HG03342 (cell line): ENCODE measurements around the gene SPACA4.
"Not testable (repeated sequence)": the region's sequence is repeated elsewhere in the genome, so short reads cannot be mapped to it uniquely, and the experiment has no call there.

ENCODE experiments used
- ATAC-seq: cut with Tn5 transposase; IDR thresholded peaks from one replicate; pipeline ENCODE4 v1.9.1; 2021; ENCODE audit warnings: mild to moderate bottlenecking, moderate library complexity; ENCODE audit not compliant: unreplicated experiment

SPACA4 gene

GRCh38 chr19:48606463-48607358 is at the start of gene SPACA4:
TSS of gene SPACA4 (plus strand) at chr19:48606742. CDS start at chr19:48606979, 237 bp downstream.
- no peak for ATAC-seq

DNA sequence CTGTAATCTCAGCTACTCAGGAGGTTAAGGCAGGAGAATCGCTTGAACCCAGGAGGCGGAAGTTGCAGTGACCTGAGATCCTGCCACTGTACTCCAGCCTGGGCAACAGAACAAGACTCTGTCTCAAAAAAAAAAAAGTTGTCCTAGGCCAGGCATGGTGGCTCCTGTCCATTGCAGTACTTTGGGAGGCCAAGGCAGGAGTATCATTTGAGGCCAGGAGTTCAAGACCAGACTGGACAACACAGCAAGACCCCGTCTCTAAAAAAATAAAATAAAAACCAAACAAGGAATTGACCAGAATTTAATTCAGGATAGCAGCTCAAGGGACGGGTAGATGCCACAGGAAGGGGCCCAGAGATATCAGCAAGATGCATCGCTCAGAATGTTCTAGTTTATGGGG is 49.7 kb upstream of the SPACA4 start:
- no peak for ATAC-seq

DNA sequence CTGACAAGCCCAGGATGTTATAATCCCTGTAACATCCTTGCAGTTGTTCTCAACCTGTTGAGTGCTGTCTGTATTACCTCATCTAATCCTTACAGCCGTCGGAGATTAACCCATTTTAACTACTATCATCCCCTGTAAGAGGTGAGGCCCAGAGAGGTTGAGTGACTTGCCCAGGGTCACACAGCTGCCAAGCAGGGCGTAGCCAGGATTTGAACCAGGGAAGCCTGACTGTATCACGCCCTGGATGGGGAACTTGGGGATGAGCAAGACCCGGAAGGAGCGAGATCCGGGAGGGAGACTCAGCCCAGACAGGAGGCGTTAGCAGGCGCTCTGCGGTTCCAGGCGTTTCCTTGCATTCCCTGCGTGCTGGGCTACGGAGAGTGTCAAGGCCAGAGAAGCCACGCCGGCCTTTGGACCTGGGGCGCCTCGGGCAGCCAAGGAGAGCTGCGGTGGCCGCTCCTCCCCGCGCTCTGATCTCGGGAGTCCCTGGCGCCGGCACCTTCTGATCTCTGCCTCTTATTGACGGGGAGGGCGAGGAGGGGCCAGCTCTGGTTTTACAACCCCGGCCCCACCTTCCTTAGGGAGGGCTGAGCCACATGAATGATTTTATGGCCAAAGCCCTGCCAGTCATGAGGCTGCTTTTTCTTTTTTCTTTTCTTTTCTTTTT is 48.4 kb upstream of the SPACA4 start:
- no peak for ATAC-seq

DNA sequence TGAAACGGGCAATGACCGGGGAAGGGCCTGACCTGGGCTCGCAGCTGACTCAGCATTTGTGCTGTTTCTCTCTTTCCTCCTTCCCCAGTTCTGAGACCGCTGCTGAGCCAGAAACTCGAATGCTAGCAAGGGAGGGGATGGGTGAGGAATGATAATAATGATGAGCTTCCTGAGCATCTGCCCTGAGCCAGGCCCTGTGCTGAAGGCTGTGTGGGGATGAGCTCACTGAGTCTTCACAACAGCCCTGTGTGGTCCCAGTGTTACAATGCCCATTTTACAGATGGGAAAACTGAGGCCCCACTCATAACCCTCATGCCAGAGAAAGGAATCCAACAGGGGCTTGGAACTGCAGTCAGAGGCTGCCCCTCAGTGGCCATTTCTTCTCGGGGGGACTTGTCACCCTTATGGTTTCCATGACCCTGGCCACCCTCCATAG is 46.4 kb upstream of the SPACA4 start:
- ATAC-seq = no peak

GRCh38 chr19:48561412-48561811 is 45.1 kb upstream of the SPACA4 start:
- ATAC-seq = no peak

GRCh38 chr19:48565090-48565489 is 41.5 kb upstream of the SPACA4 start:
- ATAC-seq = no peak

GRCh38 chr19:48568345-48568886 is 38.1 kb upstream of the SPACA4 start:
- no peak for ATAC-seq

DNA sequence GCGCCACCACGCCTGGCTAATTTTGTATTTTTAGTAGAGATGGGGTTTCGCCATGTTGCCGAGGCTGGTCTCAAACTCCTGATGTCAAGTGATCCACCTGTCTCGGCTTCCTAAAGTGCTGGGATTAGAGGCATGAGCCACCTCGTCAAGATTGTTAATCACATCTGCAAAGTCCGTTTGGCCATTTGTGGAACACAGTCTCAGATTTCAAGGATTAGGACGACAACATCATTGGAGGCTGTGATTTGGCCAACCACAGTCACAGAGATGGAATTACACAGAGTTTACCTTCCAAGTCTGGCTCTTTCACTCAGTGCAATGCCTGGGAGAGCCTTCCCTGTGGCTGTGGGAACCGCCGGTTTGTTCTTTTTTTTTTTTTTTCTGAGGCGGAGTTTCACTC is 36.7 kb upstream of the SPACA4 start:
- no peak for ATAC-seq

DNA sequence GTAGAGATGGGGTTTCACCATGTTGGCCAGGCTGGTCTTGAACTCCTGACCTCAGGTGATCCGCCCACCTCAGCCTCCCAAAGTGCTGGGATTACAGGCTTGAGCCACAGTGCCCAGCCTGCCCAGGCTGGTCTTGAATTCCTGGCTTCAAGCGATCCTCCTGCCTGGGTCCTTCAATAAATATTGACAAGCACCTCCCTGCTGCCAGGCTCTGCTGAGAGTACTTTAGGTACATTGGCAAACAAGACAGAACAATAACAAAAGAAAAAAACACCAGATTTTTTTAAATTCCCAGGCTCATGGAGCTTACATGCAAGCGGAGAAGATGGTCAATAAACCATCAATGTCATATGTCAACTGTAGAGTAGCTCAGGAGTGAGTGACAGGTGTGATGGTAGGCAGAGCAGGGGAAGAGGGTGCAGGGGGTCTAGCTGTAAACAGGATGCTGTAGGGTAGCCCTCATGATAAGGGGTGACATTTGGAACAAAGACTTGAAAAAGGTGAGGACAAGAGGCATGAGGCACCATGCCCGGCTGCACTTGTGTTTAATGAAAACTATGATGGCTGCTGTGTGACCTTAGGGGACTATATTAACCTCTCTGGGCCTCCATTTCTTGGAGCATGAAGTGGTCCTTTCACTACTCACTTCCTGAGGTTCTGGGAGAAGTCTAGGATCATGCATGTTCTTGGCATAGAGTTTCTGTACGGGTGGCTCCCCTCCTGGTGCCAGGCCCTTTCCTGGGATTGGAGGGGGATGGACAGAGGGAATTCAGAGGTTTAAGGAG is 35.0 kb upstream of the SPACA4 start:
- no peak for ATAC-seq

DNA sequence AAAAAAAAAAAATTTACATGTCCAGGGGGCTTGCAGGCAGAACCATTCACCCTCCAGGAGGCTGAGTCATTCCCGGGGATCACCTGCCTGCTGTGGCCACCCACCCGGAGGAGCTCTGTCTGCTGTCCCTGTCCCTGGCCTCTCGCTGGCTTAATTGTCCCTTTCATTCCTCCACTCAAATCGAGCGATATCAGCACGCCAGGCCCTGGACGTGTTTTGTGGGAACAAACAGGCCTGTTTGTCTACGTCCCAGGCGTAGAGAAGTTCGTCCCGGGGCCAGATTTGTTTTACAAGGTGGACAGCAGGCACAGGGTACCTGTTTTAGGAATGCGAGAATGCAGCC is 33.4 kb upstream of the SPACA4 start:
- ATAC-seq = no peak

DNA sequence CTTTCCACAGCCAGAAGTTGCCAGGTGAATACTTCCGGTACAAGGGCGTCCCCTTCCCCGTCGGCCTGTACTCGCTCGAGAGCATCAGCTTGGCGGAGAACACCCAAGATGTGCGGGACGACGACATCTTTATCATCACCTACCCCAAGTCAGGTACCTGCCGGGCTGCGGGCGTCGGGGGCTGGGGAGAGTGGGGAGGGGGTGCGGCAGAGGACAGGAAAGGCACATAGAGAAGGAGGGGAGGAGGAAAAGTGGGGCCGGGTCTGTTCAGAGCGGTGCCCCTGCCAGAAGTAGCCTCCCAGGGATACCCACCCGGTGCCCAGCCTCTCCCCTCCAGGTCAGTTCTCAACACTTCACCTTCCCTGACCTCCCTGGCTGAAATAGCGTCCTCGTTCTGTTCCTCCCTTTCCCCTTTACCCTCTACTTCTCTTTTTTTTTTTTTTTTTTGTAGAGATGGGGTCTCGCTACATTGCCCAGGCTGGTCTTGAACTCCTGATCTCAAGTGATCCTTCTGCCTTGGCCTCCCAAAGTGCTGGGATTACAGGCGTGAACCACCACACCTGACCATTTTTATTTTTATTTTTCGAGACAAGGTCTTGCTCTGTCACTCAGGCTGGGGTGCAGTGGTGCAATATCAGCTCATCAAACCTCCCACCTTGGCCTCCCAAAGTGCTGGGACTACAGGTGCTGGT is 30.5 kb upstream of the SPACA4 start:
- ATAC-seq = no peak

DNA sequence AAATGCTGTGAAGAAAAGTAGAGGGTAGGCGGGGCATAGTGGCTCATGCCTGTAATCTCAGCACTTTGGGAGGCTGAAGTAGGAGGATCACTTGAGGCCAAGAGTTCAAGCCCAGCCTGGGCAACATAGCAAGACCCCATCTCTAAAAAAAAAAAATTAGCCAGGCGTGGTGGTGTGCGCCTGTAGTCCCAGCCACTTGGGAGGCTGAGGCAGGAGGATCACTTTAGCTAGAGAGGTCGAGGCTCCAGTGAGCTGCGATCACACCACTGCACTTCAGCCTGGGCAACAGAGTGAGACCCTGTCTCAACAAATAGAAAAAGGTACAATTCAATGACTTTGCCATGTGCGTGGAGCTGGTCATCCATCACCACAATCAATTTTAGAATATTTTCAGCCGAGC is 28.6 kb upstream of the SPACA4 start:
- ATAC-seq = not testable (repeated sequence)

DNA sequence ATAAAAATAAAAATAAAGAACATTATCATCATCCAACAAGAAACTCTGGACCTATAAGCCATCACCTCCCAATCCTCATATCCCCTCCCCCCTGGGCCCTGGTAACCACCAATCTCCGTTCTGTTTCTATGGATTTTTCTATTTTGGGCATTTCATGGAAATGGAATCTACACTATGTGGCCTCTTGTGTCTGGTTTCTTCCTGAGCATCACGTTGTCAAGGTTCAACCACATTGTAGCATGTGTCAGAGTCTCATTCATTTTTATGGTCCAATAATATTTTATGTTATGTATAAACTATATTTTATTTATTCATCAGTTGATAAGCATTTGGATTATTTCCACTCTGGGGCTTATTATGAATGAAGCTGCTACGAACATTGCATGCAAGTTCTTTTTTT is 27.7 kb upstream of the SPACA4 start:
- ATAC-seq = no peak

- ATAC-seq = no peak
Observed at GRCh38 chr19:48582168-48582567, 24.4 kb upstream of the SPACA4 start.

GRCh38 chr19:48587387-48587786 is 19.2 kb upstream of the SPACA4 start:
- no peak for ATAC-seq

GRCh38 chr19:48588670-48589401 is 17.7 kb upstream of the SPACA4 start:
- ATAC-seq = no peak

GRCh38 chr19:48591021-48591420 is 15.5 kb upstream of the SPACA4 start:
- ATAC-seq = no peak

- ATAC-seq = no peak
Observed at GRCh38 chr19:48595171-48595570, 11.4 kb upstream of the SPACA4 start.

- no peak for ATAC-seq
Observed at GRCh38 chr19:48595833-48596232, 10.7 kb upstream of the SPACA4 start.

- no peak for ATAC-seq
Observed at GRCh38 chr19:48596237-48596636, 10.3 kb upstream of the SPACA4 start.
